OCI-LY1 (cell line): ENCODE measurements around the gene FGGY.

ENCODE experiments used
- H2AFZ ChIP-seq: fragments of 200-600 bp; sonication (generic), shearing (Covaris generic); 2 replicates; pipeline ENCODE4 v1.6.0; 2014; ENCODE audit warnings: antibody characterized with exemption, mild to moderate bottlenecking, low read length
- H3F3A ChIP-seq: fragments of 200-600 bp; sonication (generic), shearing (Covaris generic); 2 replicates; pipeline ENCODE4 v1.6.0; 2014; ENCODE audit warnings: mild to moderate bottlenecking, antibody characterized with exemption, low read length, moderate library complexity; ENCODE audit not compliant: insufficient read depth
- H3K27ac ChIP-seq: fragments of 200-600 bp; sonication (generic); 2 replicates; pipeline ENCODE4 v1.5.1; 2014; ENCODE audit warnings: low read length, mixed run types, mild to moderate bottlenecking, low read depth; ENCODE audit not compliant: poor library complexity, severe bottlenecking
- H3K27me3 ChIP-seq: fragments of 200-600 bp; sonication (generic); 2 replicates; pipeline ENCODE4 v1.6.0; 2014; ENCODE audit warnings: antibody characterized with exemption, mild to moderate bottlenecking, low read length, moderate library complexity; ENCODE audit not compliant: insufficient read depth
- H3K36me3 ChIP-seq: fragments of 200-600 bp; sonication (generic); 2 replicates; pipeline ENCODE4 v1.6.1; 2014; ENCODE audit warnings: mild to moderate bottlenecking, antibody characterized with exemption, low read length, moderate library complexity, mixed read lengths; ENCODE audit not compliant: insufficient read depth
- H3K4me1 ChIP-seq: fragments of 200-600 bp; sonication (generic); 2 replicates; pipeline ENCODE4 v1.5.1; 2014; ENCODE audit warnings: mild to moderate bottlenecking, low read length, moderate library complexity; ENCODE audit not compliant: insufficient read depth, severe bottlenecking
- H3K4me2 ChIP-seq: fragments of 200-600 bp; sonication (generic), shearing (Covaris generic); 2 replicates; pipeline ENCODE4 v1.6.1; 2014; ENCODE audit warnings: low read length
- H3K4me3 ChIP-seq: fragments of 200-600 bp; sonication (generic); 2 replicates; pipeline ENCODE4 v1.5.1; 2014; ENCODE audit warnings: low read length, low read depth, mild to moderate bottlenecking, mixed read lengths; ENCODE audit not compliant: poor library complexity, severe bottlenecking
- H3K79me2 ChIP-seq: fragments of 200-600 bp; shearing (Covaris generic); 2 replicates; pipeline ENCODE4 v1.6.1; 2016; ENCODE audit warnings: mixed run types, low read length, mixed read lengths; ENCODE audit not compliant: insufficient read depth
- H3K9ac ChIP-seq: fragments of 200-600 bp; sonication (generic), shearing (Covaris generic); 2 replicates; pipeline ENCODE4 v1.6.1; 2014; ENCODE audit warnings: mild to moderate bottlenecking, low read length, mixed read lengths
- H3K9me2 ChIP-seq: fragments of 200-600 bp; sonication (generic), shearing (Covaris generic); 2 replicates; pipeline ENCODE4 v1.6.1; 2014; ENCODE audit warnings: low read depth, mild to moderate bottlenecking, low read length, mixed read lengths
- H3K9me3 ChIP-seq: fragments of 200-600 bp; shearing (Covaris generic); 2 replicates; pipeline ENCODE4 v1.6.1; 2014; ENCODE audit warnings: low read length, mixed read lengths
- H4K20me1 ChIP-seq: fragments of 200-600 bp; sonication (generic), shearing (Covaris generic); 2 replicates; pipeline ENCODE4 v1.6.0; 2016; ENCODE audit warnings: mild to moderate bottlenecking, low read length; ENCODE audit not compliant: insufficient read depth
- CTCF ChIP-seq: fragments of 200-600 bp; sonication (generic), shearing (Covaris generic); IDR thresholded peaks from 2 replicates; pipeline ENCODE4 v1.5.1; 2017; ENCODE audit warnings: mild to moderate bottlenecking, antibody characterized with exemption, low read length, moderate library complexity, mixed read lengths
- EZH2 ChIP-seq: fragments of 200-600 bp; sonication (generic), shearing (Covaris generic); IDR thresholded peaks from 2 replicates; pipeline ENCODE4 v1.8.0; 2017; ENCODE audit warnings: borderline replicate concordance, mixed run types, mild to moderate bottlenecking, antibody characterized with exemption, low read length, moderate library complexity, mixed read lengths

Gene FGGY

GRCh38 chr1:59316497-59317128 lies 19.7 kb downstream of the FGGY start:
- H3K27me3 ChIP-seq: no peaks in the 10 kb centered on the region
- TF ChIP-seq CTCF (no peak), EZH2 (no peak)
- H3K4me2 ChIP-seq: no peak overlapping the region
- H3K79me2 ChIP-seq: no peaks in the 10 kb centered on the region
- no peaks in the 10 kb centered on the region for H3K36me3 ChIP-seq
- H3K9me2 ChIP-seq: no peaks in the 10 kb centered on the region
- no peak overlapping the region for H3K9ac ChIP-seq
- no peaks in the 10 kb centered on the region for H3F3A ChIP-seq
- no peak overlapping the region for H2AFZ ChIP-seq
- no peaks in the 10 kb centered on the region for H3K9me3 ChIP-seq
- no peaks in the 10 kb centered on the region for H4K20me1 ChIP-seq
- no peaks in the 10 kb centered on the region for H3K4me1 ChIP-seq
- no peak overlapping the region for H3K27ac ChIP-seq
- H3K4me3 ChIP-seq: no peak overlapping the region

- H3K36me3 ChIP-seq: no peaks in the 10 kb centered on the region
- no peaks in the 10 kb centered on the region for H3K9me3 ChIP-seq
- no peak overlapping the region for H3K4me2 ChIP-seq
- no peaks in the 10 kb centered on the region for H3K9me2 ChIP-seq
- no peaks in the 10 kb centered on the region for H3K27me3 ChIP-seq
- no peak overlapping the region for H2AFZ ChIP-seq
- H3K79me2 ChIP-seq: no peaks in the 10 kb centered on the region
- H3K27ac ChIP-seq: no peak overlapping the region
- no peaks in the 10 kb centered on the region for H3K4me1 ChIP-seq
- no peaks in the 10 kb centered on the region for H3F3A ChIP-seq
- no peak overlapping the region for H3K4me3 ChIP-seq
- no peaks in the 10 kb centered on the region for H4K20me1 ChIP-seq
- TF ChIP-seq EZH2 (no peak), CTCF (no peak)
- no peak overlapping the region for H3K9ac ChIP-seq
These were observed 20.4 kb downstream of the FGGY start for GRCh38 chr1:59317343-59317742.

GRCh38 chr1:59317780-59318179 lies 20.9 kb downstream of the FGGY start:
- H3K79me2 ChIP-seq: no peaks in the 10 kb centered on the region
- H3K27ac ChIP-seq: no peak overlapping the region
- TF ChIP-seq CTCF: no peak
- no peak for TF ChIP-seq EZH2
- H3K9me2 ChIP-seq: no peaks in the 10 kb centered on the region
- H3K36me3 ChIP-seq: no peaks in the 10 kb centered on the region
- no peaks in the 10 kb centered on the region for H3K27me3 ChIP-seq
- H4K20me1 ChIP-seq: no peaks in the 10 kb centered on the region
- H3K4me3 ChIP-seq: no peak overlapping the region
- no peaks in the 10 kb centered on the region for H3F3A ChIP-seq
- no peak overlapping the region for H3K9ac ChIP-seq
- no peak overlapping the region for H2AFZ ChIP-seq
- H3K4me2 ChIP-seq: no peak overlapping the region
- no peaks in the 10 kb centered on the region for H3K9me3 ChIP-seq
- H3K4me1 ChIP-seq: no peaks in the 10 kb centered on the region
